K562 (cell line): Measurements from ENCODE around the gene IL15. TPM values are rescaled to one million over a fixed set of nuclear protein-coding genes. Genes with fewer than 3 reads are reported as not detected.

Source experiments
- CBX3 ChIP-seq, 2 experiments: IDR thresholded peaks; 1 replicate in 1 of 2; 2 replicates in 1 of 2; pipeline ENCODE4 v1.6.1; 2012; ENCODE audit warnings: inconsistent platforms in 2 of 2, low read length in 2 of 2, borderline replicate concordance in 1 of 2, control low read depth in 1 of 2
- CEBPG ChIP-seq, 3 experiments: fragments of 200-800 bp in 1 of 3; sonication (Bioruptor generic) in 1 of 3; sonication (generic) in 1 of 3; formaldehyde crosslinking in 1 of 3; IDR thresholded peaks in 2 of 3; conservative IDR thresholded peaks in 1 of 3; 2 replicates each; pipeline versions ENCODE4 v1.6.1 to v1.8.0; 2016 to 2022; ENCODE audit warnings: missing compliant biosample characterization in 2 of 3, missing genetic modification characterization in 2 of 3, mild to moderate bottlenecking in 1 of 3, missing genetic modification reagents in 1 of 3
- ZBTB43 ChIP-seq: sonication (generic); formaldehyde crosslinking; IDR thresholded peaks from 2 replicates; pipeline ENCODE4 v1.8.0; 2023; ENCODE audit warnings: mild to moderate bottlenecking, missing genetic modification reagents
- ZBTB7A ChIP-seq: IDR thresholded peaks from 2 replicates; pipeline ENCODE4 v1.6.1; 2011; ENCODE audit warnings: low read depth, mild to moderate bottlenecking, low read length, moderate library complexity, borderline replicate concordance; ENCODE audit not compliant: control insufficient read depth
- ZNF263 ChIP-seq: sonication (generic); formaldehyde crosslinking; IDR thresholded peaks from 2 replicates; pipeline ENCODE4 v1.8.0; 2022; ENCODE audit warnings: mild to moderate bottlenecking, missing genetic modification reagents, borderline replicate concordance
- polyA plus RNA-seq, 8 experiments: library from polyadenylated mRNA; depleted of rRNA in 4 of 8; stranded (reverse) in 5 of 8; unstranded in 3 of 8; fragments of >200 nt; fragmentation: Nextera tagmentation in 2 of 8; fragmentation: Illumina TruSeq in 1 of 8; extraction: Ambion mirVana in 2 of 8; extraction: Trizol in 1 of 8; gene quantifications; 2 replicates each; pipeline versions ENCODE4 v1.2.1 to v1.2.3, GENCODE V29; 2011 to 2014; ENCODE audit warnings: inconsistent platforms in 1 of 8, missing spikeins in 1 of 8
- total RNA-seq, 7 experiments: library from RNA; depleted of rRNA in 6 of 7; stranded (reverse); fragments of >200 nt in 6 of 7; fragmentation: Illumina TruSeq in 2 of 7; extraction: Trizol in 2 of 7; gene quantifications; 2 replicates each; pipeline versions ENCODE4 v1.2.1 to v1.2.3, GENCODE V29; 2011 to 2021; ENCODE audit warnings: low replicate concordance in 1 of 7
- TF ChIP-seq, protein P1 (sequence below): sonication (generic); formaldehyde crosslinking; IDR thresholded peaks from 2 replicates; pipeline ENCODE4 v1.8.0; 2022; ENCODE audit warnings: mild to moderate bottlenecking, missing genetic modification reagents

Gene IL15
- total and polyA plus RNA-seq, 9 of the 15 experiments (the other 6 are each of a cell fraction or from before 2014, with no cell fraction given) = 0.13 to 0.50 (median 0.34) TPM

DNA sequence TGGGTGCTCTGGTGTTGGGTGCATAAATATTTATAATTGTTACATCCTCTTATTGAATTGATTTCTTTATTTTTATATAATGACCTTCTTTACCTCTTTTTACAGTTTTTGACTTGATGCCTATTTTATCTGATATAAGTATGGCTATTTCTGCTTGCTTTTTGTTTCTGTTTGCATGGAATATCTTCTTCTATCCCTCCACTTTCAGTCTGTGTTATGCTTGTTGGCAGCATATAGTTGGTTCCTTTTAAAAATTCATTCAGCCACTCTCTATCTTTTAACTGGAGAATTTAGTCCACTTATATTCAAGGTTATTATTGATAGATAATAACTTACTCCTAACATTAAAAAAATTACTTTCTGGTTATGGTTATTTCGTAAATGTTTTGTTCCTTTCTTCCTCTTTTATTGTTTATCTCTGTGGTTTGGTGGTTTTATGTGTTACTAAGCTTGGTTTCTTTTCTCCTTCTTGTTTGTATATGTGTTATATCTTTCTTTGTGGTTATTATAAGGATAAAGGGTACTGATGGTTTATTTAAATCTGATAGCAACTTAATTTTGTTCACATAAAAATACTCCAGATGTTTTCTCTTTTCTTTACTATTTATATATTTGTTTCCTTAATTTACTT, 69.5 kb downstream of the IL15 start (continued):
- no peak for TF ChIP-seq ZBTB7A
- no peak for TF ChIP-seq CBX3 (IDR thresholded peaks at IDR 0.05; ENCODE audit: borderline replicate concordance in 1 of 2, low read length in 2 of 2)
- no peak for TF ChIP-seq ZNF263 (CRISPR knock-in tag)
- TF ChIP-seq, protein P1, sequence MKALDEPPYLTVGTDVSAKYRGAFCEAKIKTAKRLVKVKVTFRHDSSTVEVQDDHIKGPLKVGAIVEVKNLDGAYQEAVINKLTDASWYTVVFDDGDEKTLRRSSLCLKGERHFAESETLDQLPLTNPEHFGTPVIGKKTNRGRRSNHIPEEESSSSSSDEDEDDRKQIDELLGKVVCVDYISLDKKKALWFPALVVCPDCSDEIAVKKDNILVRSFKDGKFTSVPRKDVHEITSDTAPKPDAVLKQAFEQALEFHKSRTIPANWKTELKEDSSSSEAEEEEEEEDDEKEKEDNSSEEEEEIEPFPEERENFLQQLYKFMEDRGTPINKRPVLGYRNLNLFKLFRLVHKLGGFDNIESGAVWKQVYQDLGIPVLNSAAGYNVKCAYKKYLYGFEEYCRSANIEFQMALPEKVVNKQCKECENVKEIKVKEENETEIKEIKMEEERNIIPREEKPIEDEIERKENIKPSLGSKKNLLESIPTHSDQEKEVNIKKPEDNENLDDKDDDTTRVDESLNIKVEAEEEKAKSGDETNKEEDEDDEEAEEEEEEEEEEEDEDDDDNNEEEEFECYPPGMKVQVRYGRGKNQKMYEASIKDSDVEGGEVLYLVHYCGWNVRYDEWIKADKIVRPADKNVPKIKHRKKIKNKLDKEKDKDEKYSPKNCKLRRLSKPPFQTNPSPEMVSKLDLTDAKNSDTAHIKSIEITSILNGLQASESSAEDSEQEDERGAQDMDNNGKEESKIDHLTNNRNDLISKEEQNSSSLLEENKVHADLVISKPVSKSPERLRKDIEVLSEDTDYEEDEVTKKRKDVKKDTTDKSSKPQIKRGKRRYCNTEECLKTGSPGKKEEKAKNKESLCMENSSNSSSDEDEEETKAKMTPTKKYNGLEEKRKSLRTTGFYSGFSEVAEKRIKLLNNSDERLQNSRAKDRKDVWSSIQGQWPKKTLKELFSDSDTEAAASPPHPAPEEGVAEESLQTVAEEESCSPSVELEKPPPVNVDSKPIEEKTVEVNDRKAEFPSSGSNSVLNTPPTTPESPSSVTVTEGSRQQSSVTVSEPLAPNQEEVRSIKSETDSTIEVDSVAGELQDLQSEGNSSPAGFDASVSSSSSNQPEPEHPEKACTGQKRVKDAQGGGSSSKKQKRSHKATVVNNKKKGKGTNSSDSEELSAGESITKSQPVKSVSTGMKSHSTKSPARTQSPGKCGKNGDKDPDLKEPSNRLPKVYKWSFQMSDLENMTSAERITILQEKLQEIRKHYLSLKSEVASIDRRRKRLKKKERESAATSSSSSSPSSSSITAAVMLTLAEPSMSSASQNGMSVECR (CRISPR knock-in tag) = no peak
- TF ChIP-seq CEBPG (CRISPR knock-in tag; IDR thresholded peaks at IDR 0.05) = no peak
- no peak for TF ChIP-seq CEBPG (tag; conservative IDR thresholded peaks at IDR 0.05 in 1 of 2, IDR thresholded peaks at IDR 0.05 in 1 of 2)
- TF ChIP-seq ZBTB43 (CRISPR knock-in tag) = no peak
- TF ChIP-seq, all 486 proteins: peak for 0
